SK-N-SH treated with all-trans-retinoic acid at 6 μM for 48 hours (cell line): ENCODE results near the gene SLC7A4.

Experiments
- ATAC-seq: fragments of 200-7000 bp; cut with Tn5 transposase; 3 replicates; pipeline ENCODE4 v1.9.1; 2020; ENCODE audit warnings: mild to moderate bottlenecking, moderate library complexity
- BACH2 ChIP-seq: fragments of 250-450 bp; sonication (Bioruptor Pico); IDR thresholded peaks from 2 replicates; pipeline ENCODE4 v1.9.0; 2021; ENCODE audit warnings: mild to moderate bottlenecking, borderline replicate concordance
- CSDC2 ChIP-seq: fragments of 250-450 bp; sonication (Bioruptor Pico); IDR thresholded peaks from 2 replicates; pipeline ENCODE4 v1.5.0; 2020; ENCODE audit warnings: mild to moderate bottlenecking, moderate library complexity
- ESRRG ChIP-seq: fragments of 250-450 bp; sonication (Bioruptor Pico); IDR thresholded peaks from 2 replicates; pipeline ENCODE4 v1.6.1; 2021; ENCODE audit warnings: mild to moderate bottlenecking
- GLIS3 ChIP-seq: fragments of 250-450 bp; sonication (Bioruptor Pico); IDR thresholded peaks from 2 replicates; pipeline ENCODE4 v1.5.0; 2020; ENCODE audit warnings: mild to moderate bottlenecking, moderate library complexity
- ISL1 ChIP-seq: fragments of 250-450 bp; sonication (Bioruptor Pico); IDR thresholded peaks from 2 replicates; pipeline ENCODE4 v2.1.2; 2022; ENCODE audit warnings: mild to moderate bottlenecking, moderate library complexity
- OSR1 ChIP-seq: fragments of 250-450 bp; sonication (Bioruptor Pico); IDR thresholded peaks from 2 replicates; pipeline ENCODE4 v1.8.0; 2022; ENCODE audit warnings: moderate library complexity, mild to moderate bottlenecking, inconsistent platforms
- PPARA ChIP-seq: fragments of 250-450 bp; sonication (Bioruptor Pico); IDR thresholded peaks from 2 replicates; pipeline ENCODE4 v1.5.0; 2020; ENCODE audit warnings: mild to moderate bottlenecking, borderline replicate concordance
- RARB ChIP-seq: fragments of 250-450 bp; sonication (Bioruptor Pico); IDR thresholded peaks from 2 replicates; pipeline ENCODE4 v1.8.0; 2021; ENCODE audit warnings: mild to moderate bottlenecking, moderate library complexity
- SNAI2 ChIP-seq: fragments of 250-450 bp; sonication (Bioruptor Pico); IDR thresholded peaks from 2 replicates; pipeline ENCODE4 v1.5.0; 2020; ENCODE audit warnings: mild to moderate bottlenecking, moderate library complexity
- TCF4 ChIP-seq: fragments of 250-450 bp; sonication (Bioruptor Pico); IDR thresholded peaks from 2 replicates; pipeline ENCODE4 v1.8.0; 2021; ENCODE audit warnings: mild to moderate bottlenecking, moderate library complexity, borderline replicate concordance
- TOX ChIP-seq: fragments of 250-450 bp; sonication (Bioruptor Pico); IDR thresholded peaks from 2 replicates; pipeline ENCODE4 v1.8.0; 2021; ENCODE audit warnings: mild to moderate bottlenecking, moderate library complexity, borderline replicate concordance
- ZC3H10 ChIP-seq: fragments of 250-450 bp; sonication (Bioruptor Pico); IDR thresholded peaks from 2 replicates; pipeline ENCODE4 v1.5.1; 2021; ENCODE audit warnings: mild to moderate bottlenecking, moderate library complexity
- ZFP3 ChIP-seq: fragments of 250-450 bp; sonication (Bioruptor Pico); IDR thresholded peaks from 2 replicates; pipeline ENCODE4 v1.5.0; 2020; ENCODE audit warnings: mild to moderate bottlenecking, moderate library complexity
- ZFP30 ChIP-seq: fragments of 450-650 bp; formaldehyde crosslinking; IDR thresholded peaks from 2 replicates; pipeline ENCODE4 v1.5.0; 2022; ENCODE audit warnings: mild to moderate bottlenecking, moderate library complexity
- ZNF565 ChIP-seq: fragments of 450-650 bp; formaldehyde crosslinking; conservative IDR thresholded peaks from 2 replicates; pipeline ENCODE4 v1.5.0; 2020; ENCODE audit warnings: low read depth, mild to moderate bottlenecking, moderate library complexity
- ZNF70 ChIP-seq: fragments of 450-650 bp; formaldehyde crosslinking; IDR thresholded peaks from 2 replicates; pipeline ENCODE4 v1.5.0; 2020; ENCODE audit warnings: mild to moderate bottlenecking, moderate library complexity
- ZNF8 ChIP-seq: fragments of 450-650 bp; formaldehyde crosslinking; IDR thresholded peaks from 2 replicates; pipeline ENCODE4 v1.5.0; 2020; ENCODE audit warnings: mild to moderate bottlenecking, moderate library complexity
- TF ChIP-seq, protein P1 (sequence below): fragments of 250-450 bp; sonication (Bioruptor Pico); IDR thresholded peaks from 2 replicates; pipeline ENCODE4 v1.5.0; 2020; ENCODE audit warnings: mild to moderate bottlenecking, moderate library complexity
- TF ChIP-seq, protein P2 (sequence below): fragments of 250-450 bp; sonication (Bioruptor Pico); IDR thresholded peaks from 2 replicates; pipeline ENCODE4 v1.5.1; 2020; ENCODE audit warnings: low read depth, mild to moderate bottlenecking, moderate library complexity
- TF ChIP-seq, protein P3 (sequence below): fragments of 250-450 bp; sonication (Bioruptor Pico); IDR thresholded peaks from 2 replicates; pipeline ENCODE4 v1.8.0; 2020; ENCODE audit warnings: mild to moderate bottlenecking, moderate library complexity, borderline replicate concordance
- TF ChIP-seq, protein P4 (sequence below): fragments of 250-450 bp; sonication (Bioruptor Pico); IDR thresholded peaks from 2 replicates; pipeline ENCODE4 v1.8.0; 2021; ENCODE audit warnings: low read depth, mild to moderate bottlenecking, moderate library complexity, borderline replicate concordance

The SLC7A4 gene

DNA sequence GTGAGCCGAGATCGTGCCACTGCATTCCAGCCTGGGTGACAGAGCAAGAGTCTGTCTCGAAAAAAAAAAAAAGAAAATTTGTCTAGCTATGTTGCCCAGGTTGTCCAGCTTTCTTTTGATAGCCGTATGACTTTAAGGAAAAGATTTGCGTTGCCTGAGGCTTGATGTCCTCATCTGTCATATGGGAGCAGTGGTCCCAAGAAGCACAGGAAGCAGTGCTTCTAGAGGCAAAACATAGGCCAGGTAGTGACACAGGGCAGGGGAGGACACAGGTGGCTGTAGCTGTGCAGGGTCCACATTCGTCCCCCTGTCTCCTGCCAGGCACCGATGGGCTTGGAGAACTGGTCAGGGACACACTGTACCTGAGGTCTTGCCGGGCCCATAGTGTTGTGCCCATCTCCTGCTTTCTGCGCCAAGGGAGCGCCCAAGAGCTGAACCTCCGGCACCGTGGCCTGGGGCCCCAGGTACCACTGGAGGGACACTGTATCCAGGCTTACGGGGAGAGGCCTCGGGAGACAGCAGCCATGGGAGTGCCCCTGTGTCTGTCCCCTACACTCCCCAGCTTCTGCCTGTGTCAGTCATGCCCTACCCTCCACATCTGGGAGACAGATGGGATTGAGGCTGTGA, 14.8 kb upstream of the SLC7A4 start:
- no peak for ATAC-seq
- TF ChIP-seq ISL1 (no peak), OSR1 (CRISPR knock-in tag) (no peak), ZC3H10 (CRISPR knock-in tag) (no peak), ZNF70 (CRISPR knock-in tag) (no peak), ZNF8 (CRISPR knock-in tag) (no peak), RARB (CRISPR knock-in tag) (no peak), ZFP3 (CRISPR knock-in tag) (no peak), BACH2 (CRISPR knock-in tag) (no peak), GLIS3 (CRISPR knock-in tag) (no peak), SNAI2 (no peak)
- TF ChIP-seq, protein P1, sequence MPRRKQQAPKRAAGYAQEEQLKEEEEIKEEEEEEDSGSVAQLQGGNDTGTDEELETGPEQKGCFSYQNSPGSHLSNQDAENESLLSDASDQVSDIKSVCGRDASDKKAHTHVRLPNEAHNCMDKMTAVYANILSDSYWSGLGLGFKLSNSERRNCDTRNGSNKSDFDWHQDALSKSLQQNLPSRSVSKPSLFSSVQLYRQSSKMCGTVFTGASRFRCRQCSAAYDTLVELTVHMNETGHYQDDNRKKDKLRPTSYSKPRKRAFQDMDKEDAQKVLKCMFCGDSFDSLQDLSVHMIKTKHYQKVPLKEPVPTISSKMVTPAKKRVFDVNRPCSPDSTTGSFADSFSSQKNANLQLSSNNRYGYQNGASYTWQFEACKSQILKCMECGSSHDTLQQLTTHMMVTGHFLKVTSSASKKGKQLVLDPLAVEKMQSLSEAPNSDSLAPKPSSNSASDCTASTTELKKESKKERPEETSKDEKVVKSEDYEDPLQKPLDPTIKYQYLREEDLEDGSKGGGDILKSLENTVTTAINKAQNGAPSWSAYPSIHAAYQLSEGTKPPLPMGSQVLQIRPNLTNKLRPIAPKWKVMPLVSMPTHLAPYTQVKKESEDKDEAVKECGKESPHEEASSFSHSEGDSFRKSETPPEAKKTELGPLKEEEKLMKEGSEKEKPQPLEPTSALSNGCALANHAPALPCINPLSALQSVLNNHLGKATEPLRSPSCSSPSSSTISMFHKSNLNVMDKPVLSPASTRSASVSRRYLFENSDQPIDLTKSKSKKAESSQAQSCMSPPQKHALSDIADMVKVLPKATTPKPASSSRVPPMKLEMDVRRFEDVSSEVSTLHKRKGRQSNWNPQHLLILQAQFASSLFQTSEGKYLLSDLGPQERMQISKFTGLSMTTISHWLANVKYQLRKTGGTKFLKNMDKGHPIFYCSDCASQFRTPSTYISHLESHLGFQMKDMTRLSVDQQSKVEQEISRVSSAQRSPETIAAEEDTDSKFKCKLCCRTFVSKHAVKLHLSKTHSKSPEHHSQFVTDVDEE (CRISPR knock-in tag) = no peak

DNA sequence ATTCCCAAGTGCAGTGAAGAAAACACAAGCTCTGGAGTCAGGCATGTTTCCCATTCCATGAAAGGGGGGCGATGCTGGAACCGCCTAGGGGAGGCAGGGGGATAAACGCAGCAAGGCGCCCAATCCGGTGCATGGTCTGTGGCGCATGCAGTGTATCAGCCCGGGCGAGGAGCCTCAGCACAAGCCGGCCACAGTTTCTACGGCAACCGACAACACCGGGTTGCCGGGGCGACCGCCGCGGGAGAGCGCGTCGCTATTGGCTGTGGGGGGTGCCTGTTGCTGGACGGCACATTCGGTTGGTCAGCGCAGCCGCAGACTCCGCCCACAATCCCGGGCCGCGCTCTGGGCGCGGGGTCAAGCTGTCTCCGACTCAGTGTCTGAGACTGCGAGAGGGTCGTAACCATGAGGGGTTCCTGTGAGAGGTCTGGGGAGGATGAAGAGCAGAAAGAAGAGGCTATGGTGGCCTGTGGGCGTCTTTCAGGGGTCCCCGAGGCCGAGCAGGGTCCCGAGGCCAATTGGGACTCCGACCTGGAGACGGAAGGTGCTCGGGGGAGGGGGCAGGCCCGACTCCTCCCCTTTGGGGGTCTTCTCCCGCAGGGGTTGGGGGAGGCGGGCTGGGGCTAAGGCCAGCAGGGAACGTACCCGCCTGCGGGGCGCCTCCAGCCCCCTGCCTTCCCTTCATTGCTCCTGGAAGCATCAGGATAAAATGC, 13.4 kb upstream of the SLC7A4 start, which contains the start of gene LRRC74B:
TSS of gene LRRC74B (plus strand) at position 362 of the 710 bp plus-strand sequence. CDS start at position 403, 41 bp downstream.
- TF ChIP-seq CSDC2 (CRISPR knock-in tag) (no peak), ESRRG (no peak), TCF4 (CRISPR knock-in tag) (no peak), RARB (CRISPR knock-in tag) (no peak), PPARA (CRISPR knock-in tag) (no peak), ISL1 (no peak), TOX (no peak)
- peak; percentile 98 for ATAC-seq

DNA sequence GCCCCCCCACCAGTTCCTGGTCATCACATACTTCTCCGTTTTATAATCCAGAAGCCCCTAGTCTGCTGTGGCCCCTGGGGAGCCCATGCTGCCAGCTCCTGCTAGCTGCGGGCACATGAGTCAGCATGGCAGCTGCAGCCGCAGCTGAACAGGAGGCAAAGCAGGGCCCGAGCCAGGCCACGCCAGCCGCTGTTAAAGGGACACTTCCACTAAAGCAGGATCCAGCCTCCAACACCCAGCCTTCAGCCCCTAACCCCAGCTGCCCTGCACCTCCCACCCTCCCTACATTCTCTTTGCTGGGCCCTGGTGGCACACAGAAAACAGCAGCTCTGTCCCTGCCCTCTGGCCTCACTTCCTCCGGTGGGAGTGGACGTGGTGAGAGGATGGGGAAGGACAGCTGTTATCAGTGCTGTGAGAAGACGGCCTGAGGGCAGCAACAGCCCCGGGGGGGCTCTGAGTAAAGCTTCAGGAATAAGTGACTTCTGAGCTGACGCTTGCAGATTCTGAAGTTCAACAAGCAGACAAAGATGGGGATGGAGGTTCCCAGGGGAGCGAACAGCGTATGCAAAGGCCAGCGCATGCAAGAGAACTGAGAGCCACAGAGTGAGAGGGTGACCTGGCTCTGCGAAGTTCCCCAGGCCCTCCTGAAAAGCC, 12.7 kb upstream of the SLC7A4 start:
- ATAC-seq = peak; percentile 74

More for the DNA sequence above, 12.7 kb upstream of the SLC7A4 start:
- TF ChIP-seq SNAI2 (no peak), ISL1 (no peak), GLIS3 (CRISPR knock-in tag) (no peak), OSR1 (CRISPR knock-in tag) (no peak), TCF4 (CRISPR knock-in tag) (no peak), ZNF565 (no peak), ZFP30 (CRISPR knock-in tag) (no peak)
- TF ChIP-seq, protein P2, sequence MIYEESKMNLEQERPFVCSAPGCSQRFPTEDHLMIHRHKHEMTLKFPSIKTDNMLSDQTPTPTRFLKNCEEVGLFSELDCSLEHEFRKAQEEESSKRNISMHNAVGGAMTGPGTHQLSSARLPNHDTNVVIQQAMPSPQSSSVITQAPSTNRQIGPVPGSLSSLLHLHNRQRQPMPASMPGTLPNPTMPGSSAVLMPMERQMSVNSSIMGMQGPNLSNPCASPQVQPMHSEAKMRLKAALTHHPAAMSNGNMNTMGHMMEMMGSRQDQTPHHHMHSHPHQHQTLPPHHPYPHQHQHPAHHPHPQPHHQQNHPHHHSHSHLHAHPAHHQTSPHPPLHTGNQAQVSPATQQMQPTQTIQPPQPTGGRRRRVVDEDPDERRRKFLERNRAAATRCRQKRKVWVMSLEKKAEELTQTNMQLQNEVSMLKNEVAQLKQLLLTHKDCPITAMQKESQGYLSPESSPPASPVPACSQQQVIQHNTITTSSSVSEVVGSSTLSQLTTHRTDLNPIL (CRISPR knock-in tag) = no peak
- TF ChIP-seq, protein P3, sequence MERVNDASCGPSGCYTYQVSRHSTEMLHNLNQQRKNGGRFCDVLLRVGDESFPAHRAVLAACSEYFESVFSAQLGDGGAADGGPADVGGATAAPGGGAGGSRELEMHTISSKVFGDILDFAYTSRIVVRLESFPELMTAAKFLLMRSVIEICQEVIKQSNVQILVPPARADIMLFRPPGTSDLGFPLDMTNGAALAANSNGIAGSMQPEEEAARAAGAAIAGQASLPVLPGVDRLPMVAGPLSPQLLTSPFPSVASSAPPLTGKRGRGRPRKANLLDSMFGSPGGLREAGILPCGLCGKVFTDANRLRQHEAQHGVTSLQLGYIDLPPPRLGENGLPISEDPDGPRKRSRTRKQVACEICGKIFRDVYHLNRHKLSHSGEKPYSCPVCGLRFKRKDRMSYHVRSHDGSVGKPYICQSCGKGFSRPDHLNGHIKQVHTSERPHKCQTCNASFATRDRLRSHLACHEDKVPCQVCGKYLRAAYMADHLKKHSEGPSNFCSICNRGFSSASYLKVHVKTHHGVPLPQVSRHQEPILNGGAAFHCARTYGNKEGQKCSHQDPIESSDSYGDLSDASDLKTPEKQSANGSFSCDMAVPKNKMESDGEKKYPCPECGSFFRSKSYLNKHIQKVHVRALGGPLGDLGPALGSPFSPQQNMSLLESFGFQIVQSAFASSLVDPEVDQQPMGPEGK = no peak
- TF ChIP-seq, protein P4, sequence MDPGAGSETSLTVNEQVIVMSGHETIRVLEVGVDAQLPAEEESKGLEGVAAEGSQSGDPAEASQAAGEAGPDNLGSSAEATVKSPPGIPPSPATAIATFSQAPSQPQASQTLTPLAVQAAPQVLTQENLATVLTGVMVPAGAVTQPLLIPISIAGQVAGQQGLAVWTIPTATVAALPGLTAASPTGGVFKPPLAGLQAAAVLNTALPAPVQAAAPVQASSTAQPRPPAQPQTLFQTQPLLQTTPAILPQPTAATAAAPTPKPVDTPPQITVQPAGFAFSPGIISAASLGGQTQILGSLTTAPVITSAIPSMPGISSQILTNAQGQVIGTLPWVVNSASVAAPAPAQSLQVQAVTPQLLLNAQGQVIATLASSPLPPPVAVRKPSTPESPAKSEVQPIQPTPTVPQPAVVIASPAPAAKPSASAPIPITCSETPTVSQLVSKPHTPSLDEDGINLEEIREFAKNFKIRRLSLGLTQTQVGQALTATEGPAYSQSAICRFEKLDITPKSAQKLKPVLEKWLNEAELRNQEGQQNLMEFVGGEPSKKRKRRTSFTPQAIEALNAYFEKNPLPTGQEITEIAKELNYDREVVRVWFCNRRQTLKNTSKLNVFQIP = no peak
- TF ChIP-seq, all 23 proteins: peak for 0
